Panc1 (cell line): ENCODE measurements around the gene DCAF15. TPM values are rescaled to one million over a fixed set of nuclear protein-coding genes. Genes with fewer than 3 reads are reported as not detected.

Experiments
- ATAC-seq: fragments of 200-7000 bp; cut with Tn5 transposase; 2 replicates; pipeline ENCODE4 v1.9.1; 2020; ENCODE audit warnings: mild to moderate bottlenecking, moderate library complexity
- BruUV-seq: library from RNA; stranded (reverse); fragments of 400-500 nt; replicated peaks from 2 replicates; lab custom pipeline; 2021; lab: Mats Ljungman, UMichigan
- CTCF ChIA-PET: fragments of 300-600 bp; sonication (Branson Sonifier 250); formaldehyde crosslinking; loops from one replicate; lab custom pipeline; 2022; ENCODE audit warnings: antibody characterized with exemption; lab: Charles Lee
- POLR2A ChIA-PET: fragments of 300-600 bp; sonication (Branson Sonifier 250); formaldehyde crosslinking; loops from one replicate; lab custom pipeline; 2022; ENCODE audit warnings: antibody characterized with exemption; lab: Charles Lee
- DNase-seq: peaks from one replicate; pipeline ENCODE4 v3.0.0-alpha.2; 2010; ENCODE audit warnings: low read depth, low spot score
- H3K27ac ChIP-seq: 2 replicates; pipeline ENCODE4 v1.5.1; 2011; ENCODE audit warnings: mild to moderate bottlenecking, low read length, inconsistent platforms
- H3K27me3 ChIP-seq: fragments of 200-500 bp; sonication (Bioruptor generic); 2 replicates; pipeline ENCODE4 v1.6.0; 2014; ENCODE audit warnings: low read length, inconsistent platforms; ENCODE audit not compliant: control insufficient read depth, insufficient read depth
- H3K36me3 ChIP-seq: fragments of 200-500 bp; sonication (Bioruptor generic); 2 replicates; pipeline ENCODE4 v1.5.1; 2014; ENCODE audit warnings: inconsistent platforms, mild to moderate bottlenecking, low read length, moderate library complexity; ENCODE audit not compliant: control insufficient read depth, insufficient read depth
- H3K4me1 ChIP-seq: 2 replicates; pipeline ENCODE4 v1.5.1; 2011; ENCODE audit warnings: inconsistent platforms, mild to moderate bottlenecking, low read length, moderate library complexity; ENCODE audit not compliant: control insufficient read depth, insufficient read depth
- H3K4me3 ChIP-seq, 2 experiments: 2 replicates each; pipeline ENCODE4 v1.5.1; 2011 to 2012; ENCODE audit warnings: low read depth in 2 of 2, low read length in 2 of 2, mild to moderate bottlenecking in 2 of 2, inconsistent platforms in 1 of 2, moderate library complexity in 1 of 2
- H3K9me3 ChIP-seq: fragments of 200-500 bp; sonication (Bioruptor generic); 2 replicates; pipeline ENCODE4 v1.5.1; 2014; ENCODE audit warnings: low read depth, mild to moderate bottlenecking, inconsistent platforms, low read length, moderate library complexity; ENCODE audit not compliant: control insufficient read depth, insufficient read depth
- POLR2AphosphoS5 ChIP-seq: IDR thresholded peaks from 2 replicates; pipeline ENCODE4 v1.6.1; 2012; ENCODE audit warnings: mild to moderate bottlenecking, low read depth, low read length, moderate library complexity
- REST ChIP-seq, 2 experiments: IDR thresholded peaks; 2 replicates each; pipeline ENCODE4 v1.6.1; 2011 to 2012; ENCODE audit warnings: low read depth in 2 of 2, control low read depth in 1 of 2, low read length in 1 of 2, mild to moderate bottlenecking in 1 of 2, moderate library complexity in 1 of 2; ENCODE audit not compliant: insufficient read depth in 1 of 2
- SIN3A ChIP-seq: IDR thresholded peaks from 2 replicates; pipeline ENCODE4 v1.6.1; 2012; ENCODE audit warnings: low read depth, mild to moderate bottlenecking, low read length, moderate library complexity, borderline replicate concordance; ENCODE audit not compliant: insufficient read depth
- TCF7L2 ChIP-seq: IDR thresholded peaks from 2 replicates; pipeline ENCODE4 v1.6.1; 2011; ENCODE audit warnings: mild to moderate bottlenecking, low read depth, low read length, inconsistent platforms
- in situ Hi-C: cut with HindIII; loops from 2 replicates; pipeline ENCODE4 v1.10.0; 2016; ENCODE audit warnings: low sequenced_read_pairs, low pct_unique_long_range_greater_than_20kb
- intact Hi-C: fragments of 100-400 bp; cut with micrococcal nuclease; formaldehyde crosslinking; loops from one replicate; pipeline ENCODE4 v1.10.0; 2022; ENCODE audit not compliant: unreplicated experiment
- total RNA-seq: library from RNA; stranded (reverse); gene quantifications from one replicate; pipeline ENCODE4 v1.2.1, GENCODE V29; 2021; ENCODE audit not compliant: unreplicated experiment
- TF ChIP-seq, protein P1 (sequence below): fragments of 450-650 bp; IDR thresholded peaks from 2 replicates; pipeline ENCODE4 v1.5.1; 2017; ENCODE audit warnings: mild to moderate bottlenecking

The DCAF15 gene
- total RNA-seq, 1 experiment from 2014 or later, result 38.8 TPM

- ChIA-PET POLR2A (no interaction called here), CTCF (interaction anchor here (0.6 kb wide), 1 partner anchor 121 kb away, joined by 3 read pairs; no protein-coding TSS in a partner anchor)
These were observed 7.0 kb downstream of the DCAF15 start for GRCh38 chr19:13959141-13959961.

More at GRCh38 chr19:13959141-13959961, 7.0 kb downstream of the DCAF15 start:
- Histone ChIP-seq H3K4me3 (no peak overlapping the region), H3K4me1 (no peaks in the 10 kb centered on the region), H3K9me3 (no peaks in the 10 kb centered on the region), H3K27me3 (no peaks in the 10 kb centered on the region), H3K27ac (no peak overlapping the region), H3K36me3 (no peaks in the 10 kb centered on the region)
- ATAC-seq, result no peak
- TF ChIP-seq POLR2AphosphoS5 (no peak), SIN3A (no peak), REST (IDR thresholded peaks at IDR 0.05; ENCODE audit: insufficient read depth in 1 of 2, low read depth in 2 of 2, low read length in 1 of 2) (no peak), TCF7L2 (no peak)
- TF ChIP-seq, protein P1, sequence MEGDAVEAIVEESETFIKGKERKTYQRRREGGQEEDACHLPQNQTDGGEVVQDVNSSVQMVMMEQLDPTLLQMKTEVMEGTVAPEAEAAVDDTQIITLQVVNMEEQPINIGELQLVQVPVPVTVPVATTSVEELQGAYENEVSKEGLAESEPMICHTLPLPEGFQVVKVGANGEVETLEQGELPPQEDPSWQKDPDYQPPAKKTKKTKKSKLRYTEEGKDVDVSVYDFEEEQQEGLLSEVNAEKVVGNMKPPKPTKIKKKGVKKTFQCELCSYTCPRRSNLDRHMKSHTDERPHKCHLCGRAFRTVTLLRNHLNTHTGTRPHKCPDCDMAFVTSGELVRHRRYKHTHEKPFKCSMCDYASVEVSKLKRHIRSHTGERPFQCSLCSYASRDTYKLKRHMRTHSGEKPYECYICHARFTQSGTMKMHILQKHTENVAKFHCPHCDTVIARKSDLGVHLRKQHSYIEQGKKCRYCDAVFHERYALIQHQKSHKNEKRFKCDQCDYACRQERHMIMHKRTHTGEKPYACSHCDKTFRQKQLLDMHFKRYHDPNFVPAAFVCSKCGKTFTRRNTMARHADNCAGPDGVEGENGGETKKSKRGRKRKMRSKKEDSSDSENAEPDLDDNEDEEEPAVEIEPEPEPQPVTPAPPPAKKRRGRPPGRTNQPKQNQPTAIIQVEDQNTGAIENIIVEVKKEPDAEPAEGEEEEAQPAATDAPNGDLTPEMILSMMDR, result no peak
- in situ Hi-C loops (no loop called here), intact Hi-C loops (no loop called here)
- BruUV-seq, result no TSS peak
- no peak for DNase-seq
